Measurements from ENCODE around the gene MAP7.

Gene MAP7

GRCh38 chr6:136506124-136506799 is 44.0 kb downstream of the MAP7 start:
- Histone ChIP-seq H3K79me2 (ENCODE audit: low read length) (no peaks in the 10 kb centered on the region; the same call in 1 of the 2 replicates), H3K9me3 (replicated peaks; ENCODE audit: insufficient read depth, low read length) (no peaks in the 10 kb centered on the region), H3K4me1 (ENCODE audit: low read length) (peaks cover 10% of the 10 kb centered on the region; the same call in 1 of the 2 replicates), H3F3A (ENCODE audit: insufficient read depth, low read length) (no peaks in the 10 kb centered on the region), H3K4me3 (ENCODE audit: low read length) (no peak overlapping the region), H2AFZ (ENCODE audit: low read length) (no peak overlapping the region), H3K36me3 (replicated peaks; ENCODE audit: insufficient read depth, low read length) (no peaks in the 10 kb centered on the region), H3K9me2 (replicated peaks; ENCODE audit: insufficient read depth, low read length) (no peaks in the 10 kb centered on the region), H4K20me1 (ENCODE audit: insufficient read depth, low read length) (no peaks in the 10 kb centered on the region), H3K4me2 (ENCODE audit: low read depth, low read length) (no peak overlapping the region), H3K9ac (ENCODE audit: low read length) (no peak overlapping the region), H3K27me3 (replicated peaks; ENCODE audit: insufficient read depth, low read length) (no peaks in the 10 kb centered on the region), H3K27ac (ENCODE audit: low read length) (no peak overlapping the region)
- DNase-seq, result no peak
- TF ChIP-seq, protein P1, sequence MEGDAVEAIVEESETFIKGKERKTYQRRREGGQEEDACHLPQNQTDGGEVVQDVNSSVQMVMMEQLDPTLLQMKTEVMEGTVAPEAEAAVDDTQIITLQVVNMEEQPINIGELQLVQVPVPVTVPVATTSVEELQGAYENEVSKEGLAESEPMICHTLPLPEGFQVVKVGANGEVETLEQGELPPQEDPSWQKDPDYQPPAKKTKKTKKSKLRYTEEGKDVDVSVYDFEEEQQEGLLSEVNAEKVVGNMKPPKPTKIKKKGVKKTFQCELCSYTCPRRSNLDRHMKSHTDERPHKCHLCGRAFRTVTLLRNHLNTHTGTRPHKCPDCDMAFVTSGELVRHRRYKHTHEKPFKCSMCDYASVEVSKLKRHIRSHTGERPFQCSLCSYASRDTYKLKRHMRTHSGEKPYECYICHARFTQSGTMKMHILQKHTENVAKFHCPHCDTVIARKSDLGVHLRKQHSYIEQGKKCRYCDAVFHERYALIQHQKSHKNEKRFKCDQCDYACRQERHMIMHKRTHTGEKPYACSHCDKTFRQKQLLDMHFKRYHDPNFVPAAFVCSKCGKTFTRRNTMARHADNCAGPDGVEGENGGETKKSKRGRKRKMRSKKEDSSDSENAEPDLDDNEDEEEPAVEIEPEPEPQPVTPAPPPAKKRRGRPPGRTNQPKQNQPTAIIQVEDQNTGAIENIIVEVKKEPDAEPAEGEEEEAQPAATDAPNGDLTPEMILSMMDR (IDR thresholded peaks at IDR 0.05; ENCODE audit: low read length), result no peak
- no peak for TF ChIP-seq EZH2phosphoT487 (IDR thresholded peaks at IDR 0.05; ENCODE audit: low read length)
- TF ChIP-seq EZH2 (optimal IDR thresholded peaks at IDR 0.05; ENCODE audit: low read depth, low read length), result no peak

GRCh38 chr6:136503303-136504029 is 46.8 kb downstream of the MAP7 start:
- no peaks in the 10 kb centered on the region for H3K9me2 ChIP-seq (replicated peaks; ENCODE audit: insufficient read depth, low read length)
- peak overlapping the region; percentile 27; the same call in 1 of the 2 replicates for H3K4me2 ChIP-seq (ENCODE audit: low read depth, low read length)
- H3K79me2 ChIP-seq (ENCODE audit: low read length), result no peaks in the 10 kb centered on the region; the same call in 1 of the 2 replicates
- no peaks in the 10 kb centered on the region for H4K20me1 ChIP-seq (ENCODE audit: insufficient read depth, low read length)
- no peaks in the 10 kb centered on the region for H3K9me3 ChIP-seq (replicated peaks; ENCODE audit: insufficient read depth, low read length)
- no peak overlapping the region for H3K4me3 ChIP-seq (ENCODE audit: low read length)
- no peak overlapping the region for H3K9ac ChIP-seq (ENCODE audit: low read length)
- TF ChIP-seq EZH2 (optimal IDR thresholded peaks at IDR 0.05; ENCODE audit: low read depth, low read length), result no peak
- TF ChIP-seq, protein P1 (IDR thresholded peaks at IDR 0.05; ENCODE audit: low read length), result no peak
- TF ChIP-seq EZH2phosphoT487 (IDR thresholded peaks at IDR 0.05; ENCODE audit: low read length), result no peak
- no peaks in the 10 kb centered on the region for H3F3A ChIP-seq (ENCODE audit: insufficient read depth, low read length)
- no peak overlapping the region for H2AFZ ChIP-seq (ENCODE audit: low read length)
- H3K4me1 ChIP-seq (ENCODE audit: low read length), result peaks cover 19% of the 10 kb centered on the region; the same call in 1 of the 2 replicates
- no peak overlapping the region for H3K27ac ChIP-seq (ENCODE audit: low read length)
- H3K27me3 ChIP-seq (replicated peaks; ENCODE audit: insufficient read depth, low read length), result no peaks in the 10 kb centered on the region
- no peak for DNase-seq
- no peaks in the 10 kb centered on the region for H3K36me3 ChIP-seq (replicated peaks; ENCODE audit: insufficient read depth, low read length)

GRCh38 chr6:136502786-136503185 is 47.4 kb downstream of the MAP7 start:
- no peaks in the 10 kb centered on the region for H3K9me3 ChIP-seq (replicated peaks; ENCODE audit: insufficient read depth, low read length)
- no peak overlapping the region for H3K27ac ChIP-seq (ENCODE audit: low read length)
- TF ChIP-seq, protein P1 (IDR thresholded peaks at IDR 0.05; ENCODE audit: low read length), result no peak
- TF ChIP-seq EZH2 (optimal IDR thresholded peaks at IDR 0.05; ENCODE audit: low read depth, low read length), result no peak
- TF ChIP-seq EZH2phosphoT487 (IDR thresholded peaks at IDR 0.05; ENCODE audit: low read length), result no peak
- no peak overlapping the region for H2AFZ ChIP-seq (ENCODE audit: low read length)
- no peaks in the 10 kb centered on the region for H3K27me3 ChIP-seq (replicated peaks; ENCODE audit: insufficient read depth, low read length)
- no peaks in the 10 kb centered on the region for H4K20me1 ChIP-seq (ENCODE audit: insufficient read depth, low read length)
- no peak for DNase-seq
- no peaks in the 10 kb centered on the region; the same call in 1 of the 2 replicates for H3K79me2 ChIP-seq (ENCODE audit: low read length)
- no peaks in the 10 kb centered on the region for H3K36me3 ChIP-seq (replicated peaks; ENCODE audit: insufficient read depth, low read length)
- H3K4me3 ChIP-seq (ENCODE audit: low read length), result no peak overlapping the region
- H3F3A ChIP-seq (ENCODE audit: insufficient read depth, low read length), result no peaks in the 10 kb centered on the region
- H3K4me2 ChIP-seq (ENCODE audit: low read depth, low read length), result peak overlapping the region; percentile 27; the same call in 1 of the 2 replicates
- no peak overlapping the region for H3K9ac ChIP-seq (ENCODE audit: low read length)
- H3K9me2 ChIP-seq (replicated peaks; ENCODE audit: insufficient read depth, low read length), result no peaks in the 10 kb centered on the region
- peaks cover 25% of the 10 kb centered on the region; the same call in 1 of the 2 replicates for H3K4me1 ChIP-seq (ENCODE audit: low read length)

Measured in MM.1S (cell line).